ENCODE data around the gene GLRX.
"Not testable (repeated sequence)": the region's sequence is repeated elsewhere in the genome, so short reads cannot be mapped to it uniquely, and the experiment has no call there.

The GLRX gene

DNA sequence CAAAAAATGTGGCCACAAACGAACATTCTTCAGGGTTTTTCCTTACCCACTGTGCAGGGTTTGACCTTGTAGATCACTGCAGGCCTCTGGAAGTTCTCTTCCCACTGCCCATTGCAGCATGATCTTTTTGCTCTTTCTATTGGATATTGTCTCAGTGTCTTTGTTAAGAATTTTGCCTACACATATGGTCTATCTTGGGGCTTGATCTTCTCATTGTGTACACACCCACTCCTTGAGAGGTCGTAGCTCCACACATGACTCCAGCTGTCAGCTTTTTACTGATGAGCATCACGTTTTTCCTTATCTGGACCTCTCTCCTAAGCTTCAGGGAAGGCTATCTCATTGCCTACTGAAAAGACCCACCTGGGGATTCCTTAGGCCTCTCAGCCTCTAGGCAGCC is 3.0 kb upstream of the GLRX start:
- no peak for DNase-seq

DNA sequence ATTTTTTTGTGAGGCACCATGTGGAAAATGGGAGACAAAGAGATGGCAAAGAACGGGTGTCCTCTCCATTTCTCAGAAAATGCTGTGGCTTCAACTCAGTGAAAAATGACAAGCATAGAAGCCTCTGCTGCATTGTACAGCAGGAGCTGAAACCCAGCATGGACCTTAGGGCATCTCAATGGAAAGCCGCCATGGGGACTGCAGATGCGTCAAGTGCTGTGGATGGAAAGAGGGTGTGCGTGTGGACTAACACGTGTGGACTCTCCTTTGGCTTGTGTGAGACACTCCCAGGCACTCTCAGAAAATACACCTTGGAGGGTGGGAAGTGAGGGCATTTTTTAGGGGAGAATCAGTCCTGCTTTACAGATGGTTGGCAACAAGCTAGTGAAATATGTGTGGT is 2.2 kb upstream of the GLRX start:
- DNase-seq: no peak

DNA sequence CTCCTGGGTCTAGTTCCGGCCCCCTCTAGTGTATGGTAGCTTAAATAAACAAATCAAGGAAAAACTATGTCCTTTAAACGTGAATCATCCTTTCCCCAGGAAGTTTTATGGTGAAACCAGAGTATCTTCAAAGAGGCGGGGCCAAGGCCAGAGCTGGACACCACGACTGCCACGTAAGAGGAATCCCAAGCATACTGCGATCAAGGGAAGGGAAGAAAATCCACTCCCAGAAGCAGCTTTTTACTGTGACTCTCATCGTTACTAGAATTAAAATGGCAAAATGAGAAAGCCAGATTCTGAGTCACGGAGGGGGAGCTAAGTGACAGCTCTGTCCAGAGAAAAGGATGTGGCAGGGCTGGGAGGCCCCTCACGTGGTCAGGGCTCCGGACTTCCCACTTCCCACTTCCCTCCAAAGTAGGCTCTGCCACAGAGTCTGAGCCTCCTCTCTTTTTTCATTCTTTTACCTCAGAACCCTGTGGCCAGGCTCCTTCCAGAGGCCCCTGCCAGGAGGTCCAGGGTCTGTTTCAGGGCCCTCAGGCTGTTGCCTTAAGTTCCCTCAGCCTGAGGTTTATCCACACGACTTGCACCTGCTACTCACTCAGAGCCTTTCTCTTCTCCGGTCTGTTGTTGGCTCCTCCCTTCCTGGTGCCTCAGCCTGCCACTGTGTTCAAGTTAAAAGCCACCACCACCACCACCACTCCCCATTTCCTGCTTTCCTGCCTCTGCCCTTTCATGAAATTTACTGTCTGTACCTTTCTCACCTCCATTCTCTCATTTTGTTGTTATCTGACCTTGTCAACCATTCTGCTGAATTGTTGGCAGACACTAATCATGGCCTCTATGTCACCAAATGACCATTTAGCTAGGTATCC is 1.4 kb upstream of the GLRX start:
- DNase-seq: no peak

DNA sequence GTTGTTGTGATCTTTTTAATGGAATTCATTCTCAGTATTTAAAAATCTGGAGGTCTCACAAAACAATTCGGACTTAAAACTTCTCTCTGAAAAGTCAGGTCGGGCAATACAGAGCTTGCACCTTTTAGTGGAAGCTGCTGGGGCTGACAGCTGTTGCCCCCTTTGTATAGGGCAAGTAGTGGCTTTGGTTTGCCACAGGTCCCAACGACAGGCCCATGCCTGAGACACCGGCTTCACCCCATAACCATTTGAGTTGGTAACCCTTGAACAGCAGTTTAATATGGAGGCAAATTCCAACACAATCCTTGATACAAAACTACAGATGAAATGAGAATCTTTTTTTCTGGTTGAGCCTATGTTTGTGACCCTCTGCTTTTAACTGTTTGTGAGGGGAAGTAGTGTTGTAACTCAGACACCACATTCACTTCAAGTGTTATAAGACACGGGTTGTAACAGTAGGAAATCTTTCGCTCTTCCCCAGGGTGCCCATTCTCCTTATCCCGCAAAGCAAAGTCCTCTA is 752 bp upstream of the GLRX start:
- no peak for DNase-seq

DNA sequence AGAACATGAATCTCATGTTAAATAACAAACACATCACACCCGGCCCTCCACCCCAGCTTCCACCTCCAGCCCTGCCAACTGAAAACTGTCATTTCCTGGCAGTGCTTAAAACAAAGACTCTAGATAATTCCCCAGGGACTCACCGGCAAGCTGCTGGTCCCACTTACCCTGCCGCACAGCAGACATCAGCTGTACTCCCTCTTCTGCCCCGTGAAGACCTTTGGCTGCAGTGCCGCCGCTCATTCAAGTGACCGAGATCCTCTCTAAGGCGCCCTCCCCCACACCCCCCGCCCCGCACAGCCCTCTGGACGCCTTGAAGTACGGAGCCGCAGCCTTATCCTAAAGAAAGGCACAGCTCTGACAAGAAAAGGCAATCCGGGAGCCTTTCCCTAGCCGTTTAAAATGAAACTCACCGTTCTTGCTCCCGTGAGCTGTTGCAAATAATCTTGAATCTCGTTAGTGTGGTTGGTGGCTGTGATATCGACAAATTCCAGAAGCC is 434 bp downstream of the GLRX start:
- DNase-seq: no peak

DNA sequence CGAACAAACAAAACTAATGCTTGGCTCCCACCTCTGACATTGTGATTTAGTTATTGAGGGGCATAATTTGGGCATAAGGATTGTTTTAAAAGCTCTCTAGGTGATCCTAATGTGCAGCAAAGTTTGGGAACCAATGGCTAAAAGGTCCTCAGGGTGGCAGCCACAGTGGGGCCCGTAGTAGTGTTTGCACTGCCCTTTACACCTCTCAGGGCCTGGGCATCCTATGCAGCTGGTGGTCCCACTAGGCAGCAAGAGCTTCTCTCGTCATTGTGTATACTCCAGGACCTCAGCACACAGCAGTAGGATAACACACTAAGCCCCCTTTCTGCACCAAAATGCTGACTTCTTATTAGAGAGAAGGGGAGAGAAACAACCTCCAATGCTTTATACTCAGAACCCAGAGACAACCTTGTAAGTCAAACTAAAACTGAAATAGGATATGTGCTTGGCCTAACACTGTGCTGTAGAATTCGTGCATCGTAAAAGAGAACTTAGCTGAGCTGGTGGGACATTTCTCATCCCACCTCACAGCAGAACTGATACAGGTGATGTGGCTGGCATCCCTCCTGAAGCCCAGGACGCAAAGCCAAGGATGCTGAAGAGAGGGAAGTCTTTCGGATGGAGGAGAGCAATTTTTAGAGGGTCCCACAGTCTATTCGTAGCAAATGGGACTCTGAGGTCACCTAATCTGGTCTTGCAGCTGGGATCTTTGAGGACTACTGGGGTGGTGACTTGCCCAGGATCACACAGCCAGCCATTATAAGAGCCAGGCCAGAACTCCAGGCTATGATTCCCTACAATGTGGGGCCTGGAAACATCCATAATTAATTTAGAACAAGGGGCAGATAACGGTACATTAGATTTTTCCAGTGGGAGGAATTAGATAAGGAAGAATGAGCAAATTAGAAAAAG is 1.2 kb downstream of the GLRX start:
- no peak for DNase-seq

DNA sequence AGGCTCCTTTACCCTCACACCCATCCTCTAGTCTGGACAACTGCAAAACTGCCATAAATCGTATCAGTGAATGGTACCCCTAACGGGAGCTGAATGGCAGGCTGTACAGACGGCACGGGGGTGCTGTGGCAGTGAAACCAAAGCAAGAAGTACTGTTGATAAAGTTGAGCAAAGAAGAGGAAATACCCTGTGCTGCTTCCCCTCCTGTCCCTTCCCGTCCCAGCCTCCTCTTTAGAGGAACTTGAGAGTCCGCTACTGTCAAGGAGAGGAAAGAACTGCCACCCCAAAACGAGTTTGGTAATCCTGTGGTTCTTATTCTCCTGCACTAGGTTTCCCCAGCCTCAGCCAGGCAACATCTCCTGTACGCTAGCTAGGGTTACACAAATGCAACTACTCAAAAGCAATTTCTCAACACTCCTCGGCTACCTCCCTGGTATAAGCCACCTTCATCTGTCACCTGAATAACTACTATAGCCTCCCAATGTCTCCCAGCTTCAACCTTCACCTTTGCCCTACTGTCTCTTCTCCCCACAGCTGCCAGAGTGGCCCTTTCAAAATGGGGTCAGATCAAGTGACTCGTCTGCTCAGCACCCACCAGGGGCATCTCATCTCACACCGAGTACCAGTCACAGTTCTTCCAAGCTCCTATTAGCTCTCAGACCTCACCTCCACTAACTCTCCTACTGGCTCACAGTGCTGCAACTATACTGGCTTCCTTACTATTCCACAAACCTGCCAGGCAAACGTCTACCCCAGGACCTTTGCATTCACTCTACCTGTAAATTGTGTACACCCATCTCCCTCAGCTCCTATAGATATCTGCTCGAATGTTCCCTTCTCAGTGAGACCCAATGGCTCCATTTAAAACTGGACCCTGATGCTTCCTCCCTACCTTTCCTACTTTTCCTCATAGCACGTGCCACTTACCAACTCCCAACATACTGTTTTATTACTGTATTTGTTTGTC is 4.1 kb downstream of the GLRX start:
- no peak for DNase-seq

DNA sequence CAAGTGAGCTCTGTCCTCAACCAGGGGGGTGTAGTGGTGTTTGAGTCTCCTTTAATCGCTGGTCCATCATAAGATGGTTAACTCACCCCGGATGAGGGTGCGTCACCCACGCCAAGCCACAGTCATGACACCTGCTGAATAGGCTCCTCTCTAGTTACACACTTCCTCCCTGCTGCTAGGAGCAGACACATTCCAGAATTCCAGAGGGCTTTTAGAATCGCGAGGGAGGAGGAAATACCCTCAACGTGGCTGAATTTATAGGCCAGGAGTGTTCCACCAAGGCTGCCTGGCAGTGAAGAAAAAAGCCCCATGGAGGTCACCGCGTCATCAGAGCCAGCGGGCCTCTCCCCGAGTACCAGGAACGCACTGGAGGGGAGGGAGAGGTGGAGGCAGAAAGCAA is 5.1 kb downstream of the GLRX start:
- DNase-seq: peak; percentile 5

DNA sequence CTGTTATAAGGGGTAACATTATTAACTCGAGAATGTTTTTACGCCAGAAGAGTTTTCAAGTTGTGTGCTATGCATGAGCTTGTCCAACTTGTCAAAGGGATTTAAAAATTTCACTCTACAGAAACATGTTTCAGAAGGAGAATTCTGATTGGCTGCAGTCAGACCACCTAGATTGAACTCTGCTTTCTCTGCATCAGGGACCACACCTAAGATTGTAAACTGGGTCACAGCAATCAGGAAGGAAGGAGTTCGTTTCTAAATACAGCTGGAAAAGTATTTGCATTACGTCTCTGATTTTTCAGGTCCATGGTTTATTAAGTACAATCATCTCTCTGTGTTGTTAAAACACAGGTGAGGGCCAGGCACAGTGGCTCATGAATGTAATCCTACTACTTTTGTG is 5.8 kb downstream of the GLRX start:
- DNase-seq: no peak

DNA sequence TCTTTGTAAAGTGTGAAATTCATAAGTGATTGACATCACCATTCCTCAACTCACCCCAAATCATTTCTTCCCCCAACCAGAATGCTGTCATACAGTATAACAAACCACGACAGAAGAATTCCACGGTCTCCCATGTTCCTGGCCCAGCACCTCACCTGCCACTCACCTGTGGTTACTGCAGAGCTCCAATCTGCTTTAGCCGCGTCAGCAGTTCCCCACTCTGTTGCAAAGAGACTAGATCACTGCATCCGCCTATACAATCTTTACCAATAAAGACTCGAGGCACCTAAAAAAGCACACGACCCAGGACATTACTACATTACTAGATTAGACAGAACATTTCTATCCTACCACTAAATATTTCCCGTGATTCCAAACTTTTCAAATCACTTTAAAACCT is 6.2 kb downstream of the GLRX start:
- DNase-seq: no peak

DNA sequence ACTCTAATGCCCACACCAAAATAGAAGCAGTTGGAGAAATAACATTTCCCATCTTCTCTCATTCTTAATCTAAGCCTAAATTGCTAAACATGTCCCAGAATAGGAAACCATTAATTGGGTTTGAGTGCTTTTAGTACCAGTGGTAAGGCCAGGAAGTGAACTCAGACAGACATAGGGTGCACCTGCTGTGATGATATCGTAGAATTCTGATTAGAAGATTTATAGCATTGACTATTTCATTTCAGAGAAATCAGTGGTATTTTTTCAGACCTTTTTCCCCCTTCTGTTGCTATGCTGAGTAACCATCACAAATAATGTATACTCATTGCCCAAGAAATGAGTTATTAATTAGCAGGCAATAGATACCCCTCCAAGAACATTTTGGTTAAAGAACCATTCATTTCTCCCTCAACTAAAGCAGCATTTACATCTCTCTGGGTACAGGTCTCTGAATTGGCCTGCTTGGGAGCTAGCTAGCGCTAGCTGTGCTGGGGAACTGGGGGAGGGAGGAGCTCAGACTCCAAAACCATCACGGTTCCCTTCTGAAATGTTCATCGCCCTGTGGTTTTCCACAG is 7.3 kb downstream of the GLRX start:
- DNase-seq: no peak

DNA sequence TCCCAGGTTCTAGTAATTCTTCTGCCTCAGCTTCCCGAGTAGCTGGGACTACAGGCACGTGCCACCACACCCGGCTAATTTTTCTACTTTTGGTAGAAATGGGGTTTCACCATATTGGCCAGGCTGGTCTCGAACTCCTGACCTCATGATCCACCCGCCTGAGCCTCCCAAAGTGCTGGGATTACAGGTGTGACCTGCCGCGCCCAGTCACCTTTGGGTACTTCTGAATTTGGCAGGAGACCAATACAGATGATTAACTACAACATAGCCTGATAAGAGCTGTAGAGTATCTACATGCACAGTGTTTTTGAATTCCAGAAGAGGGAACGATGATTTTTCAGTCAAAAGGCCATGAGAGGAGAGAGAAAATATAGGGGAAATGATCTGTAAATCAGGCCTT is 9.5 kb downstream of the GLRX start:
- not testable (repeated sequence) for DNase-seq

DNA sequence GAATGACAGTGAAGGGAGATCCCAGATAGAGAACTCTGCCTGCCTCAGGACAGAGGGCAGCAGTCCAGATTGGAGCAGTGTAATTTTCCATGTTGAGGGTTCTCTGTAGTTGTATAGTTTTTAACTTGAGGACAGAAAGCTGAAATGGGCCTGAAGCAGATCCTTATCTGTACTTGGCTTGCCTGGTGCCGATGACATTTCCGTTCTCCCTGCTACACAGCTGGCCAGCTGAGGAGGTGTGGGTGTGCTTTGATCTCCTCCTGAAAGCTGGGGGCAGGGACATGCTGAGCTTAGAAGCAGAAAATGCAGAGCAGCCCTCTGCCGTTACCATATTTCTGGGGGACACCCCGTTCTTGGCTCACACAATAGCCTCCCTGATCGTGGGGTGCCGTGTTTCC is 10.5 kb downstream of the GLRX start:
- no peak for DNase-seq

DNA sequence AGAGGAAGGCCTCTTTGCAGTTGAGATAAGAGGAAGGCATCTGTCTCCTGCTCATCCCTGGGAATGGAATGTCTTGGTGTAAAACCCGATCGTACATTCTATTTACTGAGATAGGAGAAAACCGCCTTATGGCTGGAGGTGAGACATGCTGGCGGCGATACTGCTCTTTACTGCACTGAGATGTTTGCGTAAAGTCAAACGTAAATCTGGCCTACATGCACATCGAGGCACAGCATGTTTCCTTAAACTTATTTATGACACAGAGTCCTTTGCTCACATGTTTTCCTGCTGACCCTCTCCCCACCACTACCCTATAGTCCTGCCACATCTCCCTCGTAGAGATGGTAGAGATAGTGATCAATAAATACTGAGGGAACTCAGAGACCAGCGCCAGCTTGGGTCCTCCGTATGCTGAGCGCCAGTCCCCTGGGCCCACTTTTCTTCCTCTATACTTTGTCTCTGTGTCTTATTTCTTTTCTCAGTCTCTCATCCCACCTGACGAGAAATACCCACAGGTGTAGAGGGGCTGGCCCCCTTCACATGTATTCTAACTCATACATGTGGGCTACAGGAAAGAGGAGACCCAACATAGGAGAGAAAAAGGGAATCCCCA is 11.0 kb downstream of the GLRX start:
- not testable (repeated sequence) for DNase-seq

DNA sequence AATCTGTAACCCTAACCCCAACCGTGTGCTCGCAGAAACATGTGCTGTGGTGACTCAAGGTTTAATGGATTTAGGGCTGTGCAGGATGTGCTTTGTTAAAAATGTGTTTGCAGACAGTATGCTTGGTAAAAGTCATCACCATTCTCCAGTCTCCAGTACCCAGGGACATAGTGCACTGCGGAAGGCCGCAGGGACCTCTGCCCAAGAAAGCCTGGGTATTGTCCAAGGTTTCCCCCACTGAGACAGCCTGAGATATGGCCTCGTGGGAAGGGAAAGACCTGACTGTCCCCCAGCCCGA is 11.5 kb downstream of the GLRX start:
- not testable (repeated sequence) for DNase-seq

DNA sequence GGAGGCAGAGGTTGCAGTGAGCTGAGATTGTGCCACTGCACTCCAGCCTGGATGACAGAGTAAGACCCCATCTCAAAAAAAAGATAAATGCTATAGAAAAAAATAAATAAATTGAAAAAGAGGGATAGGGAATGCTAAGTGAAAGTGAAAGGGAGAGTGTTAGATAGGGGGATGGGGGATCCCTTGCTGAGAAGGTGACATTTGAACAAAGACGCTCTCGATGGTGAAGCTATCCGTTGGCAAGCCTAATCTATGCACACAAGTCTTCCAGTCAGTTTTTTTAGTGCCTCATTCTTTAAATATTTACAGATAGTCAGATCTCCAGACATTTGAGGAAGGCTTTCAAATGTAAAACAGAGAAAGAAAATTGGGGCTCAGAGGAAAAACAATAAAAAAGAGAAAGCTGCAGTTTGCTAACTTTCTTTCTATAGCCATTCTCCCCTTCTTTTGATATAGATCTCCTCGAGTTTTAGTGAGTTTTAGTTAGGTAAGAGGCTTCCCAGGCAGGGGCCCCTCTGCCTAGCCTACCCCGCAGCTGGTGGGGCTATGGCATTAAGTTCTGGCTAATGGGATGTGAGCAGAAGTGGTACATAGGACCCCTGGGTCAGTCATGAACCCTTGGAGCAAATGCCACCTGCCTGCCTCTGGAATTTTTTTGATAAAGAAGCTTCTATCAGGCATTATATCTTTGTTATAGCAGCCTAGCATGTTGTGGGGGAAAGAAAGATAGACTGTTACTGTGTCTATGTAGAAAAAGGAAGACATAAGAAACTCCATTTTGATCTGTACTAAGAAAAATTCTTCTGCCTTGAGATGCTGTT is 12.0 kb downstream of the GLRX start:
- no peak for DNase-seq

DNA sequence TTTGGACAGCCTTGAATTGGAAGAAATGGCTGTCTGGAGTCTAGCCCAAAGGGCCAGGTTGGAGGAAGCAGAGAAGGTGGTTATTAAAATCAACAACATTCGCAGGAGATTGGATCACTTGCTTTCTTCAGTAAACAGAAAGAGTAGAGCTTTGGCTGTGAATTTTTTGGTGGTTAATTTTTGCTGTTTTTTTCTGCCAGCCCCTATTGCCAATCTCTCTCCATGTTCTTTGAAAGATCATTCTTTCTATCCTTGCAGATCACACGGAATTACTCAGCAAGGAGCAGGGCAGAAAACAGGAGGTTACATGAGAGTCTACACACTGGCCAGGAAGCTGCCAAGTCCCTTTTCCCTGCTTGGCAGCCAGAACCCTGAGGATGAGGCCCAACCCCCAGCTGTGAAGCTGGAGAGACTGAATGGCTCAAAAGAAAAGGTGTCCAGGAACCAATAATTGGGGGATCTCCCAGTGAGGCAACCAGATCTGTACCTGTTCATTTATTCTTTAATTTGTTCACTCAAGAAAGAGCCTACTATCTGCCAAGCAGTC is 13.0 kb downstream of the GLRX start:
- no peak for DNase-seq

DNA sequence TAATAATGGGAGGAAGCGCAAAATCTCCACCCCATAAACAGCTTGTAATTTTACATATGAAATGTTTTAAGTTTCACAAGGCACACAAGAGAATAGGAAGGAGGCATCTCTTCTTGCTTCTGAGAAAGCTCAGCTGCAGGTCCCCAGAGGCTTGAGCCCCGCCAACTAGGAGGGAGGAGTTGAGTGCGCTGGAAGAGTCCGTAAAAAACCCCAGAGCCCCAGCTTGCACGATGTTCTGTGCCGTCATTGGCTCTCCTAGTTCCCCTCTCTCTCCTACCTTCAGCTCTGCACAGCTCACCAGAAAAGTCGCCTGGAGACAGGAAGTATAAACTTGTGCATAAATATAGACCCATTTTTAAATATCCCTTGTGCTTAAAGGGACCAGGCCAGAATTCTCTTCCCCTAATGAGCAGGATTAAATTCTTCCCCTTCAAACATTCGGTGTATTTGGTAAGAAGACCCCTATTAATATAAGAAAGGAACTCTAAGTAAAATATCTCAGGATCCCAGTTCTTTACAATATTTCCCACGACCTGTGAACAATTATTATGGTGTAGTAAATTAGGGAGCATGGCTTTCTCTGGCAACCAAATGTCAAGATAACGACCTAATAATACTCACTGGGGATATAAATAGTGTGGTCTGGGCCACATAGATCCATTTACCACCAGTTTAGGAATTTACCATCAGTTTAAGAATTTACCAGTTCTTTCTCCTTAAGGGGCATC is 13.7 kb downstream of the GLRX start:
- DNase-seq: no peak

DNA sequence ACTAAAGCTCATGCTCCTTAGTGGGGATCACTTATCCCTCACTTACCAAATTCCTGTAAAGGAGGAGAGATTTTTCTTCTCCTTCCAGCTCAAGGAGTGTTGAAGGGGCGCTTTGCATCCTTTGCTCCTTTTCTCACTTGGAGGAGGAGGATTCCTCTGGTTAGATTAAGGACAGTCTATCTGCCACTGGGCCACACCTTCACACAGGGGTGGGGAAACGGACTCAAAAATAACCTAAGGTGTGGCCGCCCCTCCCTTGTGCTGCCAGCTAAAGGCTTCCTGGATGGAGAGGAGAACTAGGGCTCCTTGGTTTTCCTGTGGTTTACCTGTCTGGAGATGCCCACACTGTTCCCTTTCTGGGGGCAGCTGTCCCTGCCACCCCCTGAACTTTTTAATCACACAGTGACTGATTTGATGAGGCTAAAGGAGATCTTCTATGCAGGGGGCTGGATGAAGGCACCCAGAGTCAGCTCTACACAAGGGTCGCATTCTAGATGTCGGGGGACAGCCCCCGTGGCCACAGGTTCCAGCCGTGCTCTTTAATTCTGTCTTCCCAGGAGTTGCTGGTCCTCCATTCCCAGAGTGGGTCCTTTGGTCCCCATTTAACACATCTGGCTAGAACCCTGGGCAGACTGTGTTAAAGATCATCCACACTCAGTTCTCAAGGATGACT is 14.4 kb downstream of the GLRX start:
- no peak for DNase-seq

All from NCI-H2107 (cell line).